Uterus (tissue), 2 donors: ENCODE data around the gene CCSER1.

ENCODE experiments used
- CTCF ChIP-seq, 4 experiments: fragments of 200-600 bp in 2 of 4; fragments of 450-650 bp in 2 of 4; sonication (generic) in 2 of 4; IDR thresholded peaks; one replicate each; pipeline ENCODE4 v1.5.1; 2016 to 2019; ENCODE audit warnings: antibody characterized with exemption in 4 of 4, mild to moderate bottlenecking in 2 of 4, moderate library complexity in 1 of 4
- POLR2A ChIP-seq, 2 donors: fragments of 450-650 bp; IDR thresholded peaks; one replicate each; pipeline ENCODE4 v1.6.1; 2016; ENCODE audit warnings: antibody characterized with exemption in 2 of 2, mild to moderate bottlenecking in 1 of 2, moderate library complexity in 1 of 2

- no peak for TF ChIP-seq POLR2A (IDR thresholded peaks at IDR 0.05)
- TF ChIP-seq CTCF (IDR thresholded peaks at IDR 0.05): no peak
Measured at GRCh38 chr4:91519155-91519554, 1392.0 kb downstream of the CCSER1 start.
